ENCODE results near the gene MACROD2.

DNA sequence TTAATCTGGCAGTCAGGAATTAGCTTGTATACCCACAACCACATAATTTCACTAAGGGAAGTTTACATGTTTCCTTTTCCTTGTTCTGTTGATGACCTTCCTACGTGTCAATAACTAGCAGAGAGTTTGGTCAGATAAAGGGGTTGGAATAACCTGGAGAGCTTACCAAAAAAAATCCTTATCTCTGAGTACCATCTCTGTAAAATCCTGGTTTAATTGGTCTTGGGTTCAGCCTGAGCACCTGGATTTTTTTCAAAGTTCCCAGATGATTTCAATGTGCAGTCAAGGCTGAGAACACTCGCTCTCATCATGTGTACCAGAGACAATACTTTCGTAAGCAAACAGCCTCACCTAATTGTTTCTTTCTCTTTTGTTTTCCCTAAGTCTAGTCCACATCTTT is 825.9 kb downstream of the MACROD2 start:
- TF ChIP-seq, protein P1, sequence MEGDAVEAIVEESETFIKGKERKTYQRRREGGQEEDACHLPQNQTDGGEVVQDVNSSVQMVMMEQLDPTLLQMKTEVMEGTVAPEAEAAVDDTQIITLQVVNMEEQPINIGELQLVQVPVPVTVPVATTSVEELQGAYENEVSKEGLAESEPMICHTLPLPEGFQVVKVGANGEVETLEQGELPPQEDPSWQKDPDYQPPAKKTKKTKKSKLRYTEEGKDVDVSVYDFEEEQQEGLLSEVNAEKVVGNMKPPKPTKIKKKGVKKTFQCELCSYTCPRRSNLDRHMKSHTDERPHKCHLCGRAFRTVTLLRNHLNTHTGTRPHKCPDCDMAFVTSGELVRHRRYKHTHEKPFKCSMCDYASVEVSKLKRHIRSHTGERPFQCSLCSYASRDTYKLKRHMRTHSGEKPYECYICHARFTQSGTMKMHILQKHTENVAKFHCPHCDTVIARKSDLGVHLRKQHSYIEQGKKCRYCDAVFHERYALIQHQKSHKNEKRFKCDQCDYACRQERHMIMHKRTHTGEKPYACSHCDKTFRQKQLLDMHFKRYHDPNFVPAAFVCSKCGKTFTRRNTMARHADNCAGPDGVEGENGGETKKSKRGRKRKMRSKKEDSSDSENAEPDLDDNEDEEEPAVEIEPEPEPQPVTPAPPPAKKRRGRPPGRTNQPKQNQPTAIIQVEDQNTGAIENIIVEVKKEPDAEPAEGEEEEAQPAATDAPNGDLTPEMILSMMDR (IDR thresholded peaks at IDR 0.05): no peak
- no peak for TF ChIP-seq POLR2A (IDR thresholded peaks at IDR 0.05)
